ENCODE measurements around the gene ZNF263. TPM values are rescaled to one million over a fixed set of nuclear protein-coding genes. Genes with fewer than 3 reads are reported as not detected.

The ZNF263 gene
- total RNA-seq, 1 donor from 2014 or later = 34.7 TPM

DNA sequence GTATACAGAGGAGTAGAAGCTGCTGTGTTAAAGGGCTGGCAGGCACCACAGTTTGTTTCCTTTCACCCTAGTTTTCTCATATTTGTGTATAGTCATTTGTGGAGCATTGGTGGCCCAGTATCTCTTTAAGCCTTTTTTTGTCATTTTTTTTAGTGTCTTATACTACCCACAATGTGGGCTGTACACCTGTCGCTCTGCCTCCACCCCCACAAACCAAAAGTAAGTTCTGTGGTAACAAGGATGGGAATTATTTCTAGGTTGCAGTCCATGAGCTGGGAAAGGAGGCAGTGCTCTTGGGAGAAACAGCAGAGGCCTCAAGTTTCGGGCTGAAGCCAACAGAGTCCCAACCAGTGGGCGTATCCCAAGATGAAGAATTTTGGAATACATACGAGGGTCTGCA lies 28.2 kb downstream of the ZNF263 start:
- H2AFZ ChIP-seq (ENCODE audit: low read depth, low read length) = no peak overlapping the region

DNA sequence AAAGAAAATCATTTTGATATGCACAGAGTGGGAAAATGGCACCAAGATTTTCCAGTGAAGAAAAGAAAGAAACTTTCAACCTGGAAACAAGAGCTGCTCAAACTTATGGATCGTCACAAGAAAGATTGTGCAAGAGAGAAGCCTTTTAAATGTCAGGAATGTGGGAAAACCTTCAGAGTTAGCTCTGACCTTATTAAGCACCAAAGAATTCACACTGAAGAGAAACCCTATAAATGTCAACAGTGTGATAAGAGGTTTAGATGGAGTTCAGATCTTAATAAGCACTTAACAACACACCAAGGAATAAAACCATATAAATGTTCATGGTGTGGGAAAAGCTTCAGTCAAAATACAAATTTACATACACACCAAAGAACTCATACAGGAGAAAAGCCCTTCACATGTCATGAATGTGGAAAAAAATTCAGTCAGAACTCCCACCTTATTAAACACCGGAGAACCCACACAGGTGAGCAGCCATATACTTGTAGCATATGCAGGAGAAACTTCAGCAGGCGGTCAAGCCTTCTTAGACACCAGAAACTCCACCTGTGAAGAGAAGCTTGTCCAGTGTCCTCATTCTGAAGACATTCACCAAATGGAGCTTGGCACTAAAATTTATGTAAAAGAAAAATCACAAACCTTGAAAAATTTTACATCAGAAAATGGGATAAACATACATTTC lies 34.2 kb downstream of the ZNF263 start:
- TF ChIP-seq EZH2 (IDR thresholded peaks at IDR 0.05; ENCODE audit: insufficient read depth, low read length) = no peak
- TF ChIP-seq, protein P1, sequence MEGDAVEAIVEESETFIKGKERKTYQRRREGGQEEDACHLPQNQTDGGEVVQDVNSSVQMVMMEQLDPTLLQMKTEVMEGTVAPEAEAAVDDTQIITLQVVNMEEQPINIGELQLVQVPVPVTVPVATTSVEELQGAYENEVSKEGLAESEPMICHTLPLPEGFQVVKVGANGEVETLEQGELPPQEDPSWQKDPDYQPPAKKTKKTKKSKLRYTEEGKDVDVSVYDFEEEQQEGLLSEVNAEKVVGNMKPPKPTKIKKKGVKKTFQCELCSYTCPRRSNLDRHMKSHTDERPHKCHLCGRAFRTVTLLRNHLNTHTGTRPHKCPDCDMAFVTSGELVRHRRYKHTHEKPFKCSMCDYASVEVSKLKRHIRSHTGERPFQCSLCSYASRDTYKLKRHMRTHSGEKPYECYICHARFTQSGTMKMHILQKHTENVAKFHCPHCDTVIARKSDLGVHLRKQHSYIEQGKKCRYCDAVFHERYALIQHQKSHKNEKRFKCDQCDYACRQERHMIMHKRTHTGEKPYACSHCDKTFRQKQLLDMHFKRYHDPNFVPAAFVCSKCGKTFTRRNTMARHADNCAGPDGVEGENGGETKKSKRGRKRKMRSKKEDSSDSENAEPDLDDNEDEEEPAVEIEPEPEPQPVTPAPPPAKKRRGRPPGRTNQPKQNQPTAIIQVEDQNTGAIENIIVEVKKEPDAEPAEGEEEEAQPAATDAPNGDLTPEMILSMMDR (IDR thresholded peaks at IDR 0.05; ENCODE audit: insufficient read depth, low read depth, low read length) = no peak
- H3K36me3 Mint-ChIP-seq (ENCODE audit: low read depth, unreplicated experiment) = peaks cover 67% of the 10 kb centered on the region
- FAIRE-seq = no peak

More for the DNA sequence above, 28.2 kb downstream of the ZNF263 start:
- H3K27me3 ChIP-seq (ENCODE audit: insufficient read depth, low read length) = no peaks in the 10 kb centered on the region
- peaks cover 18% of the 10 kb centered on the region for H3K79me2 ChIP-seq (ENCODE audit: insufficient read depth, low read length)
- no peak overlapping the region for H3K9ac ChIP-seq (ENCODE audit: low read length)
- peaks cover 46% of the 10 kb centered on the region for H3K36me3 ChIP-seq (ENCODE audit: insufficient read depth, low read length)
- peaks cover 4% of the 10 kb centered on the region for H4K20me1 ChIP-seq (ENCODE audit: insufficient read depth, low read length)
- Mint-ChIP-seq H3K27ac (ENCODE audit: unreplicated experiment) (no peak overlapping the region), H3K36me3 (ENCODE audit: low read depth, unreplicated experiment) (peaks cover 77% of the 10 kb centered on the region), H3K4me3 (ENCODE audit: unreplicated experiment) (no peak overlapping the region), H3K27me3 (ENCODE audit: low read depth, unreplicated experiment) (no peaks in the 10 kb centered on the region), H3K9me3 (ENCODE audit: unreplicated experiment) (peaks cover 69% of the 10 kb centered on the region), H3K4me1 (ENCODE audit: low read depth, unreplicated experiment) (no peaks in the 10 kb centered on the region)
- H3K9me3 ChIP-seq (ENCODE audit: insufficient read depth, low read depth, low read length) = peaks cover 43% of the 10 kb centered on the region
- no peak for DNase-seq (ENCODE audit: low read depth)
- H3K4me1 ChIP-seq (ENCODE audit: insufficient read depth, low read length) = no peaks in the 10 kb centered on the region
- H3K4me3 ChIP-seq (ENCODE audit: insufficient read depth, low read depth, low read length) = no peak overlapping the region
- FAIRE-seq = no peak
- no peak overlapping the region for H3K4me2 ChIP-seq (ENCODE audit: low read length)
- TF ChIP-seq EZH2 (IDR thresholded peaks at IDR 0.05; ENCODE audit: insufficient read depth, low read length) = no peak
- TF ChIP-seq, protein P1 (IDR thresholded peaks at IDR 0.05; ENCODE audit: insufficient read depth, low read depth, low read length) = no peak
- H3K27ac ChIP-seq (ENCODE audit: low read depth, low read length) = no peak overlapping the region

DNA sequence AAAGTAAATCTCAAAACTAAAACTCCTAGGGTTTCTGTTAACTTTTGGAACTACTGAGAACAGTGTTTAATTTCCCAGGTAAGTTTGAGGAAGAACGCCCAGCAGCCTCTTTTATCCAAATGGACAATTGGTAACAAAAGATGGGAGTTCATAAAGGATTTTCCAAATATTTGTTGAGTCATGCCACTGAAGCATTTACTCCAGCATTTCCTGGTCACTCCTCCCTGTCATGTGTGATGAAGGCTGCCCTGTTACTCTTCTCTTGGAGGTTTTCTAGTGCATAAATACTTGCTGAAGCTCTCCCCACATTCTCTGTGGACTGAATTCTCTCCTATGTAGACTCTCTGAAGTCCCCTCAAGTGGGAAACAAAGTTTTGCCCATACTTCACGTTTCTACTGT lies 38.5 kb downstream of the ZNF263 start:
- H3K4me3 ChIP-seq (ENCODE audit: insufficient read depth, low read depth, low read length) = no peak overlapping the region
- H3K79me2 ChIP-seq (ENCODE audit: insufficient read depth, low read length) = no peaks in the 10 kb centered on the region
- H3K27me3 Mint-ChIP-seq (ENCODE audit: low read depth, unreplicated experiment) = peaks cover 2% of the 10 kb centered on the region
- FAIRE-seq (no peak), DNase-seq (ENCODE audit: low read depth) (no peak)
- H3K36me3 ChIP-seq (ENCODE audit: insufficient read depth, low read length) = peaks cover 15% of the 10 kb centered on the region
- no peak overlapping the region for H2AFZ ChIP-seq (ENCODE audit: low read depth, low read length)
- H3K9ac ChIP-seq (ENCODE audit: low read length) = no peak overlapping the region
- peaks cover 47% of the 10 kb centered on the region for H3K9me3 ChIP-seq (ENCODE audit: insufficient read depth, low read depth, low read length)
- no peak overlapping the region for H3K27ac Mint-ChIP-seq (ENCODE audit: unreplicated experiment)
- H3K9me3 Mint-ChIP-seq (ENCODE audit: unreplicated experiment) = peaks cover 43% of the 10 kb centered on the region
- no peaks in the 10 kb centered on the region for H3K4me1 ChIP-seq (ENCODE audit: insufficient read depth, low read length)
- no peak overlapping the region for H3K4me2 ChIP-seq (ENCODE audit: low read length)
- H3K27ac ChIP-seq (ENCODE audit: low read depth, low read length) = no peak overlapping the region
- H3K4me1 Mint-ChIP-seq (ENCODE audit: low read depth, unreplicated experiment) = no peaks in the 10 kb centered on the region
- H4K20me1 ChIP-seq (ENCODE audit: insufficient read depth, low read length) = no peaks in the 10 kb centered on the region
- H3K36me3 Mint-ChIP-seq (ENCODE audit: low read depth, unreplicated experiment) = peaks cover 29% of the 10 kb centered on the region
- H3K27me3 ChIP-seq (ENCODE audit: insufficient read depth, low read length) = no peaks in the 10 kb centered on the region
- H3K4me3 Mint-ChIP-seq (ENCODE audit: unreplicated experiment) = no peak overlapping the region
- TF ChIP-seq EZH2 (IDR thresholded peaks at IDR 0.05; ENCODE audit: insufficient read depth, low read length) = no peak
- TF ChIP-seq, protein P1 (IDR thresholded peaks at IDR 0.05; ENCODE audit: insufficient read depth, low read depth, low read length) = no peak

More for the DNA sequence above, 34.2 kb downstream of the ZNF263 start:
- peaks cover 47% of the 10 kb centered on the region for H3K36me3 ChIP-seq (ENCODE audit: insufficient read depth, low read length)
- no peaks in the 10 kb centered on the region for H3K4me1 ChIP-seq (ENCODE audit: insufficient read depth, low read length)
- no peaks in the 10 kb centered on the region for H3K79me2 ChIP-seq (ENCODE audit: insufficient read depth, low read length)
- peaks cover 73% of the 10 kb centered on the region for H3K9me3 ChIP-seq (ENCODE audit: insufficient read depth, low read depth, low read length)
- no peak overlapping the region for H3K4me3 ChIP-seq (ENCODE audit: insufficient read depth, low read depth, low read length)
- no peak overlapping the region for H3K27ac ChIP-seq (ENCODE audit: low read depth, low read length)
- Mint-ChIP-seq H3K27me3 (ENCODE audit: low read depth, unreplicated experiment) (no peaks in the 10 kb centered on the region), H3K27ac (ENCODE audit: unreplicated experiment) (no peak overlapping the region), H3K9me3 (ENCODE audit: unreplicated experiment) (peaks cover 70% of the 10 kb centered on the region), H3K4me3 (ENCODE audit: unreplicated experiment) (no peak overlapping the region), H3K4me1 (ENCODE audit: low read depth, unreplicated experiment) (no peaks in the 10 kb centered on the region)
- H2AFZ ChIP-seq (ENCODE audit: low read depth, low read length) = no peak overlapping the region
- peak; percentile 18 for DNase-seq (ENCODE audit: low read depth)
- no peak overlapping the region for H3K9ac ChIP-seq (ENCODE audit: low read length)
- no peaks in the 10 kb centered on the region for H4K20me1 ChIP-seq (ENCODE audit: insufficient read depth, low read length)
- H3K4me2 ChIP-seq (ENCODE audit: low read length) = no peak overlapping the region
- no peaks in the 10 kb centered on the region for H3K27me3 ChIP-seq (ENCODE audit: insufficient read depth, low read length)

Data from astrocyte (in vitro differentiated cells and primary cell).